ENCODE data around the gene IMP4. TPM values are rescaled to one million over a fixed set of nuclear protein-coding genes. Genes with fewer than 3 reads are reported as not detected.

IMP4 gene
- total and polyA plus RNA-seq, 2 of the 4 experiments (the other 2 are of a cell fraction): 154 to 169 TPM

DNA sequence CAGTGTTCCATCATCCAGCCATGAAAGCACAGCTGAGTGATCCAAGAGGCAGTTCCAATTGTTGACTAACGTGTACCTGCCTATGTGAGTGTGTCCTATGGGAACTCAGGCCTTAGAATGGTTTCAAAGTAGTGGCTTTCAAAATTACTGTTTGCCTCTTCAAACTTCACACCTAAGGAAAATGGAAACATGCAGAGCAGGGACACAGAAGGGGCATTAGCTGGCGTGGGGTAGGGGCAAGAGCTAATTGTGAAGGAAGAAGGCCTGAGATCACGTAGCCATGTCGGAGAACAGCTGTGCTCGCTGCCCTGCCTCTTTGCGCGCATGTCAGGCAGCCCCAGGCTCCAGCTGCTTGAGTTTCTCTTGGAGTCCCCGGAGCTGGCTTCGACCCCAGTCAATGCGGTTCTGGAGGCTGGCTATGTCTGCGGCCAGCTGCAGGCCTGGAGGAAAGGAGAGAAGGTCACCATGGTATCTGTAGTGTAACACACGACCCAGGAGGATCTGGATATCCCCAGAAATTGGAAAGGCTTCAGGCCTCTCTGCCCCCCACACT lies 3.8 kb upstream of the IMP4 start:
- peak overlapping the region; percentile 46 for H3K4ac ChIP-seq (ENCODE audit: low read depth, low read length)
- H4K5ac ChIP-seq (ENCODE audit: low read depth, low read length): no peak overlapping the region
- ChIA-PET CTCF (no interaction called here), POLR2A (ENCODE audit: unreplicated experiment) (no interaction called here)
- H3K23ac ChIP-seq (ENCODE audit: low read depth, low read length): no peak overlapping the region
- BruUV-seq (replicated peaks): no TSS peak
- H3K9ac ChIP-seq (ENCODE audit: low read depth, low read length): no peak overlapping the region
- TF ChIP-seq, protein P1, sequence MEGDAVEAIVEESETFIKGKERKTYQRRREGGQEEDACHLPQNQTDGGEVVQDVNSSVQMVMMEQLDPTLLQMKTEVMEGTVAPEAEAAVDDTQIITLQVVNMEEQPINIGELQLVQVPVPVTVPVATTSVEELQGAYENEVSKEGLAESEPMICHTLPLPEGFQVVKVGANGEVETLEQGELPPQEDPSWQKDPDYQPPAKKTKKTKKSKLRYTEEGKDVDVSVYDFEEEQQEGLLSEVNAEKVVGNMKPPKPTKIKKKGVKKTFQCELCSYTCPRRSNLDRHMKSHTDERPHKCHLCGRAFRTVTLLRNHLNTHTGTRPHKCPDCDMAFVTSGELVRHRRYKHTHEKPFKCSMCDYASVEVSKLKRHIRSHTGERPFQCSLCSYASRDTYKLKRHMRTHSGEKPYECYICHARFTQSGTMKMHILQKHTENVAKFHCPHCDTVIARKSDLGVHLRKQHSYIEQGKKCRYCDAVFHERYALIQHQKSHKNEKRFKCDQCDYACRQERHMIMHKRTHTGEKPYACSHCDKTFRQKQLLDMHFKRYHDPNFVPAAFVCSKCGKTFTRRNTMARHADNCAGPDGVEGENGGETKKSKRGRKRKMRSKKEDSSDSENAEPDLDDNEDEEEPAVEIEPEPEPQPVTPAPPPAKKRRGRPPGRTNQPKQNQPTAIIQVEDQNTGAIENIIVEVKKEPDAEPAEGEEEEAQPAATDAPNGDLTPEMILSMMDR (conservative IDR thresholded peaks at IDR 0.05; ENCODE audit: low read depth, low read length): no peak
- no peak for TF ChIP-seq MAFK (IDR thresholded peaks at IDR 0.05; ENCODE audit: low read depth, low read length)
- no peak for TF ChIP-seq CEBPB (IDR thresholded peaks at IDR 0.05; ENCODE audit: low read depth, low read length)
- no peak for TF ChIP-seq NFE2L2 (IDR thresholded peaks at IDR 0.05; ENCODE audit: low read depth, low read length)
- TF ChIP-seq MAZ (IDR thresholded peaks at IDR 0.05; ENCODE audit: borderline replicate concordance, low read depth, low read length): no peak
- no peak for TF ChIP-seq SMC3 (IDR thresholded peaks at IDR 0.05; ENCODE audit: low read depth, low read length)
- TF ChIP-seq CHD1 (IDR thresholded peaks at IDR 0.05; ENCODE audit: low read depth, low read length): no peak
- TF ChIP-seq, protein P2, sequence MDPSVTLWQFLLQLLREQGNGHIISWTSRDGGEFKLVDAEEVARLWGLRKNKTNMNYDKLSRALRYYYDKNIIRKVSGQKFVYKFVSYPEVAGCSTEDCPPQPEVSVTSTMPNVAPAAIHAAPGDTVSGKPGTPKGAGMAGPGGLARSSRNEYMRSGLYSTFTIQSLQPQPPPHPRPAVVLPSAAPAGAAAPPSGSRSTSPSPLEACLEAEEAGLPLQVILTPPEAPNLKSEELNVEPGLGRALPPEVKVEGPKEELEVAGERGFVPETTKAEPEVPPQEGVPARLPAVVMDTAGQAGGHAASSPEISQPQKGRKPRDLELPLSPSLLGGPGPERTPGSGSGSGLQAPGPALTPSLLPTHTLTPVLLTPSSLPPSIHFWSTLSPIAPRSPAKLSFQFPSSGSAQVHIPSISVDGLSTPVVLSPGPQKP (IDR thresholded peaks at IDR 0.05; ENCODE audit: borderline replicate concordance, low read depth, low read length): no peak
- TF ChIP-seq RAD21 (IDR thresholded peaks at IDR 0.05; ENCODE audit: low read length): no peak
- no peak for TF ChIP-seq POLR2A (IDR thresholded peaks at IDR 0.05; ENCODE audit: low read depth, low read length)
- no peak for TF ChIP-seq FOS (IDR thresholded peaks at IDR 0.05; ENCODE audit: low read depth, low read length)
- no peak for TF ChIP-seq RFX5 (IDR thresholded peaks at IDR 0.05; ENCODE audit: low read depth, low read length)
- no peak for TF ChIP-seq MXI1 (IDR thresholded peaks at IDR 0.05; ENCODE audit: borderline replicate concordance, low read depth, low read length)
- TF ChIP-seq BHLHE40 (IDR thresholded peaks at IDR 0.05; ENCODE audit: low read depth, low read length): no peak
- TF ChIP-seq, protein P3, sequence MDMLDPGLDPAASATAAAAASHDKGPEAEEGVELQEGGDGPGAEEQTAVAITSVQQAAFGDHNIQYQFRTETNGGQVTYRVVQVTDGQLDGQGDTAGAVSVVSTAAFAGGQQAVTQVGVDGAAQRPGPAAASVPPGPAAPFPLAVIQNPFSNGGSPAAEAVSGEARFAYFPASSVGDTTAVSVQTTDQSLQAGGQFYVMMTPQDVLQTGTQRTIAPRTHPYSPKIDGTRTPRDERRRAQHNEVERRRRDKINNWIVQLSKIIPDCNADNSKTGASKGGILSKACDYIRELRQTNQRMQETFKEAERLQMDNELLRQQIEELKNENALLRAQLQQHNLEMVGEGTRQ (IDR thresholded peaks at IDR 0.05; ENCODE audit: low read depth, low read length): no peak
- peak overlapping the region; percentile 56; the same call in 1 of the 3 replicates for H2BK15ac ChIP-seq (ENCODE audit: low read depth, low read length)
- H2AK5ac ChIP-seq (ENCODE audit: low read depth, low read length): peak overlapping the region; percentile 48
- H3K18ac ChIP-seq (ENCODE audit: low read depth, low read length): no peak overlapping the region
- no peaks in the 10 kb centered on the region for H3K9me3 ChIP-seq (ENCODE audit: control insufficient read depth, insufficient read depth, low read length)
- H3K27me3 ChIP-seq (ENCODE audit: control insufficient read depth, insufficient read depth, low read length): no peaks in the 10 kb centered on the region
- intact Hi-C loops (cut with micrococcal nuclease) (no loop called here), dilution Hi-C loops (cut with HindIII; ENCODE audit: low sequenced_read_pairs, unreplicated experiment) (no loop called here), in situ Hi-C loops (cut with MboI; ENCODE audit: low sequenced_read_pairs) (no loop called here)
- no peak overlapping the region for H2AFZ ChIP-seq (replicated peaks; ENCODE audit: low read length, poor library complexity)
- peaks cover 9% of the 10 kb centered on the region for H3K9me1 ChIP-seq (ENCODE audit: insufficient read depth, low read length)
- H2BK5ac ChIP-seq (ENCODE audit: low read depth, low read length, poor library complexity, severe bottlenecking): no peak overlapping the region
- H2BK120ac ChIP-seq (ENCODE audit: low read depth, low read length): peak overlapping the region; percentile 38; the same call in 1 of the 2 replicates
- H2AK9ac ChIP-seq (replicated peaks; ENCODE audit: low read depth, low read length, poor library complexity): peak overlapping the region; percentile 33
- no peak overlapping the region for H3K14ac ChIP-seq (replicated peaks; ENCODE audit: low read depth, low read length)
- peaks cover 6% of the 10 kb centered on the region for H3K36me3 ChIP-seq (ENCODE audit: control insufficient read depth, insufficient read depth, low read length)
- peaks cover 3 to 21% of the 10 kb centered on the region in 2 experiments; a peak in 3 of 4 replicates for H3K79me1 ChIP-seq (ENCODE audit: low read depth in 1 of 2, low read length in 2 of 2)
- ATAC-seq (ENCODE audit: low read depth): no peak
- peak overlapping the region; percentile 20; the same call in 1 of the 2 replicates for H4K91ac ChIP-seq (ENCODE audit: insufficient read depth, low read depth, low read length)
- H3K4me2 ChIP-seq (ENCODE audit: low read depth, low read length): no peak overlapping the region
- H3K56ac ChIP-seq (ENCODE audit: extremely low read depth, insufficient read depth, low read length): no peak overlapping the region
- no peak overlapping the region for H4K8ac ChIP-seq (ENCODE audit: low read depth in 2 of 2, low read length in 2 of 2)
- H4K20me1 ChIP-seq (ENCODE audit: insufficient read depth, low read length): no peaks in the 10 kb centered on the region
- peak overlapping the region; percentile 26; the same call in 1 of the 2 replicates for H3K27ac ChIP-seq (ENCODE audit: insufficient read depth, low read length)
- H2BK20ac ChIP-seq (ENCODE audit: low read depth, low read length): peak overlapping the region; percentile 16; the same call in 1 of the 2 replicates
- H3K4me3 ChIP-seq (ENCODE audit: insufficient read depth, low read depth, low read length): no peak overlapping the region
- no peak for DNase-seq
- WGBS, 2 experiments (ENCODE audit: extremely low coverage in 2 of 2, insufficient read length in 1 of 2): 95% methylated on average over 10 of the region's 12 CpGs; no CpG with 5 or more reads in 1 of the 2 experiments
- H3K4me1 ChIP-seq (ENCODE audit: control insufficient read depth, insufficient read depth, low read length): peaks cover 11% of the 10 kb centered on the region
